ENCODE results near the gene KCNJ14.

KCNJ14 gene

DNA sequence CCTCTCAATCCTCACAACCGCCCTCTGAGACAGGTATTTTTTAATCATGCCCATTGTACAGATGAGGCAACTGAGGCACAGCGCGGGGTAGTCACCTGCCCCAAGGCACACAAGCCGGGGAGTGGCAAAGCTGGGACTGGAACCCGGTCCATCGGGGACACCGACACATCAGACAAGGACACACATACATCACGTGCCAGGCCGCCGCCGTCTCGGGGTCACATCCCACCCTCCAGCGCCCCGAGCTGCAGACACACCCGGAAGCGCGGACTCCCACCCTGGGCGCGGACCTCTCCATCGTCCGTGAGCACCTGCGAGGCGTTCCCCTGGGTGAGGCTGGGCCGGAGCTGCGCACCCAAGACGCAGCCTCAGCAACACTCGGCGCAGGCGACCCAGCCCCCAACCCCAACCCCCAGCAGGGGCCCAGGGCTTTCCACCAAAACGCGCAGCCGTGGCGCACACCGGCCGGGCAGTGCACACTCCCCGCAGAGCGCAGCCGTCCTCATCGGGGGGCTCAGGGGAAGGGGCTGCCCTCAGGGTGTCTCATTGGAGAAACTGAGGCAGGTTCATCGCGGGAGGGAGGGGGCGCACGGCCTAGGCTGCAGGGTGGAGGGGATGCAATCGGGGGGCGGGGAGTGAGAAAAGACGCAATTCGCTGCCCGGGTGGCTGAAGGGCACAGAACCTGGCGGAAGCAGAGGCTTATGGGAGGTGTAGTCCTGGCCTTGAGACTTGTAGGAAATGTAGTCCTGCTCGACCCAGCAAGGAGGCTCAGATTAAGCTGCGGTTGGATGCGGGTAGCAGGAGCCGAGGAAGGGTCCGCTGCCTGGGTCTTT is 58.1 kb downstream of the KCNJ14 start:
- TF ChIP-seq, protein P1, sequence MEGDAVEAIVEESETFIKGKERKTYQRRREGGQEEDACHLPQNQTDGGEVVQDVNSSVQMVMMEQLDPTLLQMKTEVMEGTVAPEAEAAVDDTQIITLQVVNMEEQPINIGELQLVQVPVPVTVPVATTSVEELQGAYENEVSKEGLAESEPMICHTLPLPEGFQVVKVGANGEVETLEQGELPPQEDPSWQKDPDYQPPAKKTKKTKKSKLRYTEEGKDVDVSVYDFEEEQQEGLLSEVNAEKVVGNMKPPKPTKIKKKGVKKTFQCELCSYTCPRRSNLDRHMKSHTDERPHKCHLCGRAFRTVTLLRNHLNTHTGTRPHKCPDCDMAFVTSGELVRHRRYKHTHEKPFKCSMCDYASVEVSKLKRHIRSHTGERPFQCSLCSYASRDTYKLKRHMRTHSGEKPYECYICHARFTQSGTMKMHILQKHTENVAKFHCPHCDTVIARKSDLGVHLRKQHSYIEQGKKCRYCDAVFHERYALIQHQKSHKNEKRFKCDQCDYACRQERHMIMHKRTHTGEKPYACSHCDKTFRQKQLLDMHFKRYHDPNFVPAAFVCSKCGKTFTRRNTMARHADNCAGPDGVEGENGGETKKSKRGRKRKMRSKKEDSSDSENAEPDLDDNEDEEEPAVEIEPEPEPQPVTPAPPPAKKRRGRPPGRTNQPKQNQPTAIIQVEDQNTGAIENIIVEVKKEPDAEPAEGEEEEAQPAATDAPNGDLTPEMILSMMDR (IDR thresholded peaks at IDR 0.05; ENCODE audit: low read length, missing control alignments), result no peak
- H3K4me3 ChIP-seq (replicated peaks; ENCODE audit: low read depth, low read length), result peak overlapping the region; percentile 66
- peak; percentile 72 for DNase-seq (ENCODE audit: low read depth)

DNA sequence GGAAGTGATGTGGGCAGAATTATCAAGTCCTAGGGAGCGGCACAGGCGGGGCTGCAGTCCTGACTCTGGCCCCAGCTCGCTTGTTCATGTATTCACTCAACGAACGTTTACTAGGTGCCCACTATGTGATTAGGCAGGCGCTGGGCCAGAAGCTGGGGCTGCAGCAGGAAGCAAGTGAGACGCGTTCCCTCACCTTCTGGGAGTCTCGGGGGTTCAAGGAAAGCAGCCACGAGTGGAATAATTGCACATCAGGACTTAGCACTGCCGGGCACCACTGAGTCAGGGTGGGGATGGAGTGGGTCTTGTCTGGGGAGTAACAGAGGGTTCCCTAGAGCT is 58.7 kb downstream of the KCNJ14 start:
- no peak overlapping the region for H3K4me3 ChIP-seq (replicated peaks; ENCODE audit: low read depth, low read length)
- TF ChIP-seq, protein P1 (IDR thresholded peaks at IDR 0.05; ENCODE audit: low read length, missing control alignments), result no peak
- no peak for DNase-seq (ENCODE audit: low read depth)

DNA sequence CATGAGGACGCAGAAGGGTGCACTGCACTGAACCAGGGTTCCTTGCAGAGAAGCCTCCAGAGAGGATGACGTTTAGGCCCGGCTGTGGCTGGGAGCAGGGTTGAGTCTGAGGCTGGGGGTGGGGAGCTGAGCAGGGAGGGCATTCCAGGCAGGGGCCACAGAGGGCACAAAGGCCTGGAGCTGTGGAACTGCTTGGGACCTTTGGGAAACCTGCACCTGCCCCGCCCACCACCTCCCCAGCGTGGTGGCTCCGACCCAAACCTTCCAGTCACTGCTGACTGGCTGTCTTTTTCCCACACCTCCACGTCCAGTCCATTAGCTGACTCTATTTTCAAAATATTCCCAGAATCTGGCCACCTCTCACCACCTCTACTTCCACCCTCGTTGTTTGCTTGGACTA is 61.2 kb downstream of the KCNJ14 start:
- H3K4me3 ChIP-seq (replicated peaks; ENCODE audit: low read depth, low read length), result no peak overlapping the region
- DNase-seq (ENCODE audit: low read depth), result no peak
- TF ChIP-seq, protein P1 (IDR thresholded peaks at IDR 0.05; ENCODE audit: low read length, missing control alignments), result no peak

All from fibroblast of pulmonary artery (primary cell).